Hepatocyte (in vitro differentiated cells): ENCODE measurements around the gene FAM174C.

ENCODE experiments used
- CTCF ChIP-seq: fragments of 200-600 bp; sonication (generic); IDR thresholded peaks from 2 replicates; pipeline ENCODE4 v1.5.1; 2016; ENCODE audit warnings: antibody characterized with exemption, mild to moderate bottlenecking; ENCODE audit not compliant: poor library complexity
- EZH2 ChIP-seq: fragments of 200-600 bp; sonication (generic); IDR thresholded peaks from 2 replicates; pipeline ENCODE4 v1.6.1; 2016; ENCODE audit warnings: antibody characterized with exemption, mild to moderate bottlenecking, borderline replicate concordance
- EZH2phosphoT487 ChIP-seq: fragments of 200-600 bp; sonication (generic); IDR thresholded peaks from one replicate; pipeline ENCODE4 v1.6.1; 2018; ENCODE audit warnings: antibody characterized with exemption, mild to moderate bottlenecking, low read depth, moderate library complexity; ENCODE audit not compliant: unreplicated experiment, severe bottlenecking

- TF ChIP-seq CTCF (no peak), EZH2 (no peak), EZH2phosphoT487 (no peak)
Measured at GRCh38 chr19:1255186-1256161, 19.9 kb upstream of the FAM174C start.
